ENCODE measurements around the gene SH3BGRL3.

DNA sequence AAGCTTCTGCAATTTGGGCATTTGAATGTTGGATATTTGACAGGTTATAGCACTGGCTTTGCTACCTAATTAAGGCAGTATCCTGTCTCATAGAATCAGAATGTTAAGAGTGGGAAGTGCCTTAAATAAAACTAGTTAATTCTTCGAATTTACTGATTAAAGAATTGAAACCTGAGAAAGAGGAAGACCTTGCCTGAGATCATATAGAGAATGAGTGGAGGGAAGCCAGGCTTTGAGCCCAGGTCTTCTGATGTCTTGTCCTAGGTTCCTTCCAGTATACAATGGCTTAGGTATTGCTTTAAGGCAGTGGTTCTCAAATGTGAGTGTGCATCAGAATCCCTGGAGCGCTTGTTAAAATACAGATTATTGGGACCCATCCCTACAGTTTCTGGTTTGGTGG, 20.9 kb upstream of the SH3BGRL3 start:
- TF ChIP-seq, protein P1, sequence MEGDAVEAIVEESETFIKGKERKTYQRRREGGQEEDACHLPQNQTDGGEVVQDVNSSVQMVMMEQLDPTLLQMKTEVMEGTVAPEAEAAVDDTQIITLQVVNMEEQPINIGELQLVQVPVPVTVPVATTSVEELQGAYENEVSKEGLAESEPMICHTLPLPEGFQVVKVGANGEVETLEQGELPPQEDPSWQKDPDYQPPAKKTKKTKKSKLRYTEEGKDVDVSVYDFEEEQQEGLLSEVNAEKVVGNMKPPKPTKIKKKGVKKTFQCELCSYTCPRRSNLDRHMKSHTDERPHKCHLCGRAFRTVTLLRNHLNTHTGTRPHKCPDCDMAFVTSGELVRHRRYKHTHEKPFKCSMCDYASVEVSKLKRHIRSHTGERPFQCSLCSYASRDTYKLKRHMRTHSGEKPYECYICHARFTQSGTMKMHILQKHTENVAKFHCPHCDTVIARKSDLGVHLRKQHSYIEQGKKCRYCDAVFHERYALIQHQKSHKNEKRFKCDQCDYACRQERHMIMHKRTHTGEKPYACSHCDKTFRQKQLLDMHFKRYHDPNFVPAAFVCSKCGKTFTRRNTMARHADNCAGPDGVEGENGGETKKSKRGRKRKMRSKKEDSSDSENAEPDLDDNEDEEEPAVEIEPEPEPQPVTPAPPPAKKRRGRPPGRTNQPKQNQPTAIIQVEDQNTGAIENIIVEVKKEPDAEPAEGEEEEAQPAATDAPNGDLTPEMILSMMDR (IDR thresholded peaks at IDR 0.05), result no peak
- TF ChIP-seq POLR2A (IDR thresholded peaks at IDR 0.05) (no peak), POLR2AphosphoS5 (IDR thresholded peaks at IDR 0.05) (no peak), EP300 (IDR thresholded peaks at IDR 0.05) (no peak)
